ENCODE measurements around the gene MAGEA2. TPM values are rescaled to one million over a fixed set of nuclear protein-coding genes. Genes with fewer than 3 reads are reported as not detected.
"Not testable (repeated sequence)": the region's sequence is repeated elsewhere in the genome, so short reads cannot be mapped to it uniquely, and the experiment has no call there.

The MAGEA2 gene
- polyA plus RNA-seq, 1 experiment = not detected

DNA sequence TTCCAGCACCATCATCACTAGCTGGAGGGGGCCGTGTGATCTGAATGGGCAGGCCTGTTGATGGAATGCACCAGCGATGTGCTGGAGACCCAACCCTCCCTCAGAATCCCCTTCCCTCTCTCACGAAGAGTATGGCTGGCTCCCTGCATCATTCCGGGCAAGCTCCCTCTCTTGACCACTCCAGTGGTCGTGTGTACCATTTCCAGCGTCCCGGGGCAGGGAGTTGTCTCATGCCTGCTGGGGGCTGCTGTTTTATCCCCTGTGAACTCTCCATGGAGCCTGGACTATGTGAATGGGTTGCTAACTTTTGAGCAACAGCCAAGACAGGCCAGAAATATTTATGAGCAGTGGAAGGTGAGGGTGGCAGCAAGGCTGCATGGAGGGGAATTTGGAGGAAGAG is 28.2 kb downstream of the MAGEA2 start:
- no peak for DNase-seq (ENCODE audit: low read depth)
- CTCF ChIA-PET = no interaction called here
- Histone ChIP-seq H3K4me3 (ENCODE audit: low read depth, low read length) (no peak overlapping the region), H3K27me3 (ENCODE audit: control insufficient read depth, insufficient read depth, low read length) (no peaks in the 10 kb centered on the region), H3K36me3 (ENCODE audit: control insufficient read depth, insufficient read depth, low read length) (no peaks in the 10 kb centered on the region)
- TF ChIP-seq, protein P1, sequence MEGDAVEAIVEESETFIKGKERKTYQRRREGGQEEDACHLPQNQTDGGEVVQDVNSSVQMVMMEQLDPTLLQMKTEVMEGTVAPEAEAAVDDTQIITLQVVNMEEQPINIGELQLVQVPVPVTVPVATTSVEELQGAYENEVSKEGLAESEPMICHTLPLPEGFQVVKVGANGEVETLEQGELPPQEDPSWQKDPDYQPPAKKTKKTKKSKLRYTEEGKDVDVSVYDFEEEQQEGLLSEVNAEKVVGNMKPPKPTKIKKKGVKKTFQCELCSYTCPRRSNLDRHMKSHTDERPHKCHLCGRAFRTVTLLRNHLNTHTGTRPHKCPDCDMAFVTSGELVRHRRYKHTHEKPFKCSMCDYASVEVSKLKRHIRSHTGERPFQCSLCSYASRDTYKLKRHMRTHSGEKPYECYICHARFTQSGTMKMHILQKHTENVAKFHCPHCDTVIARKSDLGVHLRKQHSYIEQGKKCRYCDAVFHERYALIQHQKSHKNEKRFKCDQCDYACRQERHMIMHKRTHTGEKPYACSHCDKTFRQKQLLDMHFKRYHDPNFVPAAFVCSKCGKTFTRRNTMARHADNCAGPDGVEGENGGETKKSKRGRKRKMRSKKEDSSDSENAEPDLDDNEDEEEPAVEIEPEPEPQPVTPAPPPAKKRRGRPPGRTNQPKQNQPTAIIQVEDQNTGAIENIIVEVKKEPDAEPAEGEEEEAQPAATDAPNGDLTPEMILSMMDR (IDR thresholded peaks at IDR 0.05; ENCODE audit: insufficient read depth, low read depth, low read length) = no peak
- POLR2A ChIA-PET = no interaction called here

DNA sequence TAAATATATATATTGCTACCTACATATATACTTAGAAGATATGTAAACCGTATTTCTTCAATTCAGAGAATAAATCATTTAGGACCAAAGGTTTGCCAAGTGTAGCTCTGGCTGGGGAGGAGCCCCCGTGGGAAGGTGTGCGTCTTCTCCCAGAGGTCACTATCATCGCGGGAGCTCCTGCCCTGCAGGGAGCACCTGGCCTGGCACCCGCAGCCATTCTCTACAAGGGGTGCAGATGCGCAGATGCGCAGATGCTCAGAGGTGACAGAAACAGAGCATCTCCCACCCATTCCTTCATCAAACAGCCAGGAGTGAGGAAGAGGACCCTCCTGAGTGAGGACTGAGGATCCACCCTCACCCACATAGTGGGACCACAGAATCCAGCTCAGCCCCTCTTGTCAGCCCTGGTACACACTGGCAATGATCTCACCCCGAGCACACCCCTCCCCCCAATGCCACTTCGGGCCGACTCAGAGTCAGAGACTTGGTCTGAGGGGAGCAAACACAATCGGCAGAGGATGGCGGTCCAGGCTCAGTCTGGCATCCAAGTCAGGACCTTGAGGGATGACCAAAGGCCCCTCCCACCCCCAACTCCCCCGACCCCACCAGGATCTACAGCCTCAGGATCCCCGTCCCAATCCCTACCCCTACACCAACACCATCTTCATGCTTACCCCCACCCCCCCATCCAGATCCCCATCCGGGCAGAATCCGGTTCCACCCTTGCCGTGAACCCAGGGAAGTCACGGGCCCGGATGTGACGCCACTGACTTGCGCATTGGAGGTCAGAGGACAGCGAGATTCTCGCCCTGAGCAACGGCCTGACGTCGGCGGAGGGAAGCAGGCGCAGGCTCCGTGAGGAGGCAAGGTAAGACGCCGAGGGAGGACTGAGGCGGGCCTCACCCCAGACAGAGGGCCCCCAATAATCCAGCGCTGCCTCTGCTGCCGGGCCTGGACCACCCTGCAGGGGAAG is 39.5 kb downstream of the MAGEA2 start, which contains the start of gene MAGEA2B:
Gene MAGEA2B, plus strand, starts transcription at position 814 of the 973 bp plus-strand sequence. CDS start 2,479 bp downstream, outside the sequence.
- POLR2A ChIA-PET; H3K36me3 ChIP-seq (ENCODE audit: control insufficient read depth, insufficient read depth, low read length); DNase-seq (ENCODE audit: low read depth); H3K4me3 ChIP-seq (ENCODE audit: low read depth, low read length); H3K27me3 ChIP-seq (ENCODE audit: control insufficient read depth, insufficient read depth, low read length); CTCF ChIA-PET: not testable (repeated sequence)

DNA sequence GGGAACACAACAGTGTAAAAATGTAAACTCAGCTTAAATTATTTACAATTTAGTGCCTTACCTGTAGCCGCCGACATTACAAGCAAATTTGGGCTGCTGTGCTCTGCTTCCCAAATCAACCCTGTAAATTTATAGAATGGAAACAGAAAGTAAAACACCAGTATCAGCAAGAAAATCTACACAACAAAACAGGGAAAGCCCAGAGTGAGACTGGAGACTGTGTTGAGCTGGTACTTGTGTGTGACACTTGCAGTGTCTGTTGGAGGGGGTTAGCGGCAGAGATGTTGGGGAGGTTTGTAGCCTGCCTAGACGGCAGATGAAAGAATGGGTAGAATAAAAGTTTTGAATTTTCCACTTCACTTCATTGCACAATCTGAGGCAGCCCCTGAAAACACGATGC is 40.4 kb downstream of the MAGEA2 start:
- POLR2A ChIA-PET; DNase-seq (ENCODE audit: low read depth); H3K36me3 ChIP-seq (ENCODE audit: control insufficient read depth, insufficient read depth, low read length); H3K4me3 ChIP-seq (ENCODE audit: low read depth, low read length); H3K27me3 ChIP-seq (ENCODE audit: control insufficient read depth, insufficient read depth, low read length); CTCF ChIA-PET: not testable (repeated sequence)

DNA sequence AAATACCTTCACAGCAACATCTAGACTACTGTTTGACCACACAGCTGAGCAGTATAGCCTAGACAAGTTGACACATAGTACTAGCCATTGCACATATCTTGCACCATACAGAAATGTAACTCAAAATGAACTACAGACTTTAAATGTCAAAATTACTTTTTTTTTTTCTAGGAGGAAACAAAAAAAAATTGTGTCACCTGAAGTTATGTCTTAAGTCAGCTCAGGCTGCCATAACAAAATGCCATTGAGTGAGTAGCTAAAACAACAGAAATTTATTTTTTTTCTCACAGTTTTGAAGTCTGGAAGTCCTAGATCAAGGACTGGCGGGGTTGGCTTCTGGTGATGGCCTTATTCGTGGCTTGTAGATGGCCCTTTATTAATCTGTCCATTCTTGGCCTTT is 44.5 kb downstream of the MAGEA2 start, which contains the start of gene CSAG2:
Gene CSAG2, minus strand, starts transcription at position 101 of the 400 bp plus-strand sequence. CDS start 161 bp downstream, outside the sequence.
- CTCF ChIA-PET; POLR2A ChIA-PET; H3K27me3 ChIP-seq (ENCODE audit: control insufficient read depth, insufficient read depth, low read length); H3K36me3 ChIP-seq (ENCODE audit: control insufficient read depth, insufficient read depth, low read length); H3K4me3 ChIP-seq (ENCODE audit: low read depth, low read length); DNase-seq (ENCODE audit: low read depth): not testable (repeated sequence)

DNA sequence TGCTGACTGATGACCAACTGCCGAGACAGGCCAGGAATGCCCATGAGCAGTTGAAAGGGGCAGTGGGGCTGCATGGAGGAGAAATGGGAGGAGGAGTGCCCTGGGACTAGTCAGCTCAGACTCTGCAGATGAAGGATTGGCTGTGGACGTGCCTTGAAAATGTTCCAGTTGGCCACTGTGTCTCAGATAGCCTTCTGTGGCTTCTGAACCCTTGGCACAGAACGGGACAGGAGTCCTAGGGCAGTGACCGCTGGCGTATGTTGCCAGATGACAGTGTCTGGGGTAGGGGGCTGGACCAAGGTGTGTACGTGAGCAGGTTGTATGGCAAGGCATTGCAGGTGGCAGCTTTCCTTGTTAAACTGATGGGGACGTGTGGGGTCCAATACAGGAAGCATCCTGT is 47.1 kb downstream of the MAGEA2 start:
- H3K27me3 ChIP-seq (ENCODE audit: control insufficient read depth, insufficient read depth, low read length); DNase-seq (ENCODE audit: low read depth); H3K4me3 ChIP-seq (ENCODE audit: low read depth, low read length); H3K36me3 ChIP-seq (ENCODE audit: control insufficient read depth, insufficient read depth, low read length); CTCF ChIA-PET; POLR2A ChIA-PET: not testable (repeated sequence)

DNA sequence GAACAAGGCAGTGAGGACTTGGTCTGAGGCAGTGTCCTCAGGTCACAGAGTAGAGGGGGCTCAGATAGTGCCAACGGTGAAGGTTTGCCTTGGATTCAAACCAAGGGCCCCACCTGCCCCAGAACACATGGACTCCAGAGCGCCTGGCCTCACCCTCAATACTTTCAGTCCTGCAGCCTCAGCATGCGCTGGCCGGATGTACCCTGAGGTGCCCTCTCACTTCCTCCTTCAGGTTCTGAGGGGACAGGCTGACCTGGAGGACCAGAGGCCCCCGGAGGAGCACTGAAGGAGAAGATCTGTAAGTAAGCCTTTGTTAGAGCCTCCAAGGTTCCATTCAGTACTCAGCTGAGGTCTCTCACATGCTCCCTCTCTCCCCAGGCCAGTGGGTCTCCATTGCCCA is 53.3 kb downstream of the MAGEA2 start:
- DNase-seq (ENCODE audit: low read depth); CTCF ChIA-PET; POLR2A ChIA-PET; H3K27me3 ChIP-seq (ENCODE audit: control insufficient read depth, insufficient read depth, low read length); H3K4me3 ChIP-seq (ENCODE audit: low read depth, low read length); H3K36me3 ChIP-seq (ENCODE audit: control insufficient read depth, insufficient read depth, low read length): not testable (repeated sequence)

Other genes starting within 250 kb of the MAGEA2 start
- gene GABRQ, start 115.9 kb downstream of the MAGEA2 start, polyA plus RNA-seq (2011; rRNA removed) = not detected in 2 replicates
- 0.06 TPM in 1 of 2 replicates, not detected in the other for gene MAGEA3, start 55.0 kb downstream of the MAGEA2 start, polyA plus RNA-seq (2011; rRNA removed)
- not detected in 2 replicates for gene CSAG2, start 44.6 kb downstream of the MAGEA2 start, polyA plus RNA-seq (2011; rRNA removed)
- not detected in 2 replicates for gene MAGEA2B, start 39.2 kb downstream of the MAGEA2 start, polyA plus RNA-seq (2011; rRNA removed)
- gene CSAG1, start 20.1 kb downstream of the MAGEA2 start, polyA plus RNA-seq (2011; rRNA removed) = not detected in 2 replicates
- not detected in 2 replicates for gene MAGEA12, start 20.1 kb downstream of the MAGEA2 start, polyA plus RNA-seq (2011; rRNA removed)
- not detected in 2 replicates for gene CSAG3, start 5.4 kb upstream of the MAGEA2 start, polyA plus RNA-seq (2011; rRNA removed)
- not detected in 2 replicates for gene MAGEA6, start 15.8 kb upstream of the MAGEA2 start, polyA plus RNA-seq (2011; rRNA removed)
- 19.1 and 44.5 TPM in 2 replicates for gene CETN2, start 76.9 kb upstream of the MAGEA2 start, polyA plus RNA-seq (2011; rRNA removed)
- gene NSDHL, start 77.2 kb upstream of the MAGEA2 start, polyA plus RNA-seq (2011; rRNA removed) = 10.3 and 13.7 TPM in 2 replicates
- gene ZNF185, start 144.2 kb upstream of the MAGEA2 start, polyA plus RNA-seq (2011; rRNA removed) = 7.6 and 8.3 TPM in 2 replicates
- not detected in 2 replicates for gene PNMA5, start 240.3 kb upstream of the MAGEA2 start, polyA plus RNA-seq (2011; rRNA removed)

Measured in BJ (cell line).